T-cell (primary cell): ENCODE data around the gene SCUBE2. TPM values are rescaled to one million over a fixed set of nuclear protein-coding genes. Genes with fewer than 3 reads are reported as not detected.

Source experiments
- ATAC-seq, 4 experiments: fragments of 200-7000 bp in 3 of 4; fragments of 150-1000 bp in 1 of 4; cut with Tn5 transposase; replicated peaks in 1 of 4; 1 replicate in 3 of 4; 2 replicates in 1 of 4; pipeline ENCODE4 v1.10.0; 2021; ENCODE audit warnings: moderate library complexity in 3 of 4, mild to moderate bottlenecking in 2 of 4, moderate number of reproducible peaks in 1 of 4
- CTCF ChIA-PET, 2 donors: fragments of 300-600 bp; sonication (Branson Sonifier 250); formaldehyde crosslinking; loops; one replicate each; lab custom pipeline; 2022; ENCODE audit warnings: antibody characterized with exemption in 2 of 2; lab: Charles Lee
- POLR2A ChIA-PET, 2 donors: fragments of 300-600 bp; sonication (Branson Sonifier 250); formaldehyde crosslinking; loops; one replicate each; lab custom pipeline; 2022; ENCODE audit warnings: antibody characterized with exemption in 2 of 2; lab: Charles Lee
- DNase-seq, 35 experiments: peaks; one replicate each; pipeline versions ENCODE4 v3.0.0 to v3.0.0-alpha.2; 2013 to 2023
- H3K27ac ChIP-seq: one replicate; pipeline ENCODE4 v1.5.1; 2013; ENCODE audit warnings: low read length
- H3K27me3 ChIP-seq, 2 experiments: replicated peaks in 1 of 2; 1 replicate in 1 of 2; 2 replicates in 1 of 2; pipeline versions ENCODE4 v1.6.1 to v1.7.0; 2013; ENCODE audit warnings: low read length in 1 of 2, mixed read lengths in 1 of 2; ENCODE audit not compliant: control insufficient read depth in 2 of 2, insufficient read depth in 2 of 2; ENCODE audit errors: extremely low read depth in 1 of 2
- H3K36me3 ChIP-seq, 2 donors: 1 replicate in 1 of 2; 2 replicates in 1 of 2; pipeline versions ENCODE4 v1.6.1 to v1.7.0; 2013; ENCODE audit warnings: low read length in 1 of 2; ENCODE audit not compliant: control insufficient read depth in 2 of 2, insufficient read depth in 1 of 2; ENCODE audit errors: extremely low read depth in 1 of 2
- H3K4me1 ChIP-seq, 2 experiments: 1 replicate in 1 of 2; 2 replicates in 1 of 2; pipeline versions ENCODE4 v1.6.1 to v1.7.0; 2013; ENCODE audit warnings: low read length in 2 of 2, mixed read lengths in 1 of 2; ENCODE audit not compliant: insufficient read depth in 2 of 2, control insufficient read depth in 1 of 2; ENCODE audit errors: extremely low read depth in 1 of 2
- H3K4me3 ChIP-seq, 2 donors: 1 replicate in 1 of 2; 2 replicates in 1 of 2; pipeline versions ENCODE4 v1.5.1 to v1.7.0; 2013; ENCODE audit warnings: mild to moderate bottlenecking in 2 of 2, low read length in 1 of 2, moderate library complexity in 1 of 2; ENCODE audit not compliant: control insufficient read depth in 1 of 2; ENCODE audit errors: extremely low read depth in 1 of 2
- H3K9me3 ChIP-seq: 2 replicates; pipeline ENCODE4 v1.7.0; 2013
- H3K27ac Mint-ChIP-seq, 2 donors: one replicate each; pipeline ENCODE4 v1.8.0; 2020 to 2021; ENCODE audit warnings: mild to moderate bottlenecking in 2 of 2, mixed read lengths in 2 of 2
- H3K27me3 Mint-ChIP-seq, 2 donors: one replicate each; pipeline ENCODE4 v1.8.0; 2021 to 2022; ENCODE audit warnings: mixed read lengths in 2 of 2
- H3K36me3 Mint-ChIP-seq: one replicate; pipeline ENCODE4 v1.8.0; 2021; ENCODE audit warnings: mixed read lengths
- H3K4me1 Mint-ChIP-seq, 3 donors: one replicate each; pipeline ENCODE4 v1.8.0; 2020 to 2022; ENCODE audit warnings: mixed read lengths in 3 of 3, mild to moderate bottlenecking in 1 of 3
- H3K4me3 Mint-ChIP-seq, 3 donors: one replicate each; pipeline ENCODE4 v1.8.0; 2020 to 2022; ENCODE audit warnings: mild to moderate bottlenecking in 3 of 3, mixed read lengths in 3 of 3, moderate library complexity in 3 of 3
- H3K9me3 Mint-ChIP-seq, 3 donors: one replicate each; pipeline ENCODE4 v1.8.0; 2020 to 2022; ENCODE audit warnings: mixed read lengths in 3 of 3
- WGBS: methylation state at CpG from one replicate; pipeline ENCODE4 v1.1.5; 2013; ENCODE audit warnings: missing lambda C conversion rate; ENCODE audit not compliant: insufficient coverage; 5-methylcytosine and 5-hydroxymethylcytosine counted together
- total RNA-seq, 35 experiments: library from RNA in 6 of 35; stranded (reverse) in 6 of 35; fragments of 120-200 nt in 1 of 35; gene quantifications; one replicate each; pipeline versions ENCODE4 v1.2.1 to v1.2.4 and lab custom pipeline; 2013 to 2026

SCUBE2 gene
- total RNA-seq, 5 donors from 2014 or later (not counting 1 experiment from before 2014, with no cell fraction given): 0.22 to 1.3 (median 0.77) TPM; not detected in 1

GRCh38 chr11:9089636-9090035 lies 1.8 kb downstream of the SCUBE2 start:
- H3K9me3 ChIP-seq: no peaks in the 10 kb centered on the region
- ATAC-seq (no peak), DNase-seq (no peak)
- H3K36me3 ChIP-seq: no peaks in the 10 kb centered on the region
- ChIA-PET POLR2A (no interaction called here), CTCF (interaction anchor here in 1 of 2 donors (0.6 kb wide), 1 partner anchor 281 kb away, joined by 4 read pairs; no protein-coding TSS in a partner anchor)
- WGBS: 80% methylated on average over 4 of the region's 6 CpGs
- peaks cover 4 to 54% of the 10 kb centered on the region in 2 experiments for H3K27me3 ChIP-seq
- Mint-ChIP-seq H3K4me1 (peaks cover 10 to 19% (median 13%) of the 10 kb centered on the region in 3 donors), H3K27me3 (peaks cover 52 to 62% of the 10 kb centered on the region in 2 donors), H3K36me3 (no peaks in the 10 kb centered on the region), H3K4me3 (no peak overlapping the region), H3K27ac (no peak overlapping the region), H3K9me3 (no peaks in the 10 kb centered on the region)
- peaks cover 0 to 7% of the 10 kb centered on the region in 2 experiments for H3K4me1 ChIP-seq
- H3K4me3 ChIP-seq: no peak overlapping the region
- H3K27ac ChIP-seq: no peak overlapping the region

- no peak for DNase-seq
- CTCF ChIA-PET: no interaction called here
- Histone ChIP-seq H3K9me3 (no peaks in the 10 kb centered on the region), H3K4me1 (peaks cover 0 to 7% of the 10 kb centered on the region in 2 experiments), H3K4me3 (no peak overlapping the region), H3K36me3 (no peaks in the 10 kb centered on the region), H3K27ac (no peak overlapping the region), H3K27me3 (peaks cover 4 to 50% of the 10 kb centered on the region in 2 experiments)
- H3K4me3 Mint-ChIP-seq: no peak overlapping the region
- no peaks in the 10 kb centered on the region for H3K36me3 Mint-ChIP-seq
- peaks cover 49 to 56% of the 10 kb centered on the region in 2 donors for H3K27me3 Mint-ChIP-seq
- no peaks in the 10 kb centered on the region for H3K9me3 Mint-ChIP-seq
- H3K27ac Mint-ChIP-seq: no peak overlapping the region
- POLR2A ChIA-PET: interaction anchor here in 1 of 2 donors (0.6 kb wide), 1 partner anchor 88 kb away, joined by 8 read pairs; no protein-coding TSS in a partner anchor
- no peak for ATAC-seq
- 100% methylated on average over 2 of the region's 3 CpGs for WGBS
- H3K4me1 Mint-ChIP-seq: peaks cover 10 to 19% (median 13%) of the 10 kb centered on the region in 3 donors
Observed at GRCh38 chr11:9089061-9089460, 2.3 kb downstream of the SCUBE2 start.

- no peaks in the 10 kb centered on the region for H3K4me1 Mint-ChIP-seq
- no peaks in the 10 kb centered on the region for H3K9me3 Mint-ChIP-seq
- no peaks in the 10 kb centered on the region for H3K36me3 Mint-ChIP-seq
- ATAC-seq: no peak
- H3K4me3 ChIP-seq: no peak overlapping the region
- no peak overlapping the region for H3K4me3 Mint-ChIP-seq
- no peak overlapping the region for H3K27ac Mint-ChIP-seq
- H3K27me3 Mint-ChIP-seq: peaks cover 6 to 7% of the 10 kb centered on the region in 2 donors
- 94% methylated on average over 3 of the region's 4 CpGs for WGBS
- no peaks in the 10 kb centered on the region for H3K9me3 ChIP-seq
- no peaks in the 10 kb centered on the region for H3K4me1 ChIP-seq
- DNase-seq: no peak
- no peaks in the 10 kb centered on the region for H3K36me3 ChIP-seq
- POLR2A ChIA-PET: no interaction called here
- H3K27ac ChIP-seq: no peak overlapping the region
- CTCF ChIA-PET: no interaction called here
- H3K27me3 ChIP-seq: peaks cover 0 to 3% of the 10 kb centered on the region in 2 experiments
Observed at GRCh38 chr11:9082575-9082974, 8.8 kb downstream of the SCUBE2 start.

- no peak overlapping the region for H3K27ac ChIP-seq
- no peaks in the 10 kb centered on the region for H3K36me3 ChIP-seq
- Mint-ChIP-seq H3K27me3 (peaks cover 0 to 4% of the 10 kb centered on the region in 2 donors), H3K4me3 (no peak overlapping the region), H3K36me3 (no peaks in the 10 kb centered on the region), H3K27ac (no peak overlapping the region), H3K9me3 (no peaks in the 10 kb centered on the region), H3K4me1 (no peaks in the 10 kb centered on the region)
- H3K9me3 ChIP-seq: no peaks in the 10 kb centered on the region
- no peaks in the 10 kb centered on the region for H3K4me1 ChIP-seq
- no peak for ATAC-seq
- ChIA-PET CTCF (no interaction called here), POLR2A (no interaction called here)
- H3K4me3 ChIP-seq: no peak overlapping the region
- no CpG with 5 or more reads among the region's 1 CpG for WGBS
- H3K27me3 ChIP-seq: peaks cover 0 to 7% of the 10 kb centered on the region in 2 experiments
- DNase-seq: no peak
Observed at GRCh38 chr11:9081153-9081552, 10.2 kb downstream of the SCUBE2 start.

- Histone ChIP-seq H3K9me3 (no peaks in the 10 kb centered on the region), H3K27me3 (peaks cover 0 to 23% of the 10 kb centered on the region in 2 experiments), H3K4me3 (no peak overlapping the region), H3K4me1 (no peaks in the 10 kb centered on the region), H3K27ac (no peak overlapping the region), H3K36me3 (no peaks in the 10 kb centered on the region)
- DNase-seq: no peak
- Mint-ChIP-seq H3K27me3 (peaks cover 3 to 21% of the 10 kb centered on the region in 2 donors), H3K36me3 (no peaks in the 10 kb centered on the region), H3K4me3 (no peak overlapping the region), H3K9me3 (no peaks in the 10 kb centered on the region), H3K4me1 (no peaks in the 10 kb centered on the region), H3K27ac (no peak overlapping the region)
- ChIA-PET POLR2A (no interaction called here), CTCF (no interaction called here)
- ATAC-seq: no peak
- WGBS: 45% methylated on average over 2 of the region's 5 CpGs
Observed at GRCh38 chr11:9078113-9079086, 13.0 kb downstream of the SCUBE2 start.

- Mint-ChIP-seq H3K27ac (no peak overlapping the region), H3K4me3 (no peak overlapping the region), H3K9me3 (no peaks in the 10 kb centered on the region), H3K4me1 (no peaks in the 10 kb centered on the region), H3K36me3 (no peaks in the 10 kb centered on the region), H3K27me3 (peaks cover 3 to 23% of the 10 kb centered on the region in 2 donors)
- ChIA-PET CTCF (interaction anchor here in 1 of 2 donors (1.0 kb wide), 1 partner anchor 60 kb away, joined by 3 read pairs; no protein-coding TSS in a partner anchor), POLR2A (interaction anchor here in 1 of 2 donors (0.5 kb wide), 1 partner anchor 16 kb away, joined by 3 read pairs; no protein-coding TSS in a partner anchor)
- Histone ChIP-seq H3K9me3 (no peaks in the 10 kb centered on the region), H3K27me3 (peaks cover 0 to 29% of the 10 kb centered on the region in 2 experiments), H3K27ac (no peak overlapping the region), H3K36me3 (no peaks in the 10 kb centered on the region), H3K4me3 (no peak overlapping the region), H3K4me1 (no peaks in the 10 kb centered on the region)
- 88% methylated on average over 1 of the region's 2 CpGs for WGBS
- DNase-seq (no peak), ATAC-seq (no peak)
Observed at GRCh38 chr11:9077164-9077563, 14.2 kb downstream of the SCUBE2 start.
